Endothelial cell of umbilical vein (primary cell): ENCODE data around the gene TLE4.

ENCODE experiments used
- EZH2 ChIP-seq: IDR thresholded peaks from 2 replicates; pipeline ENCODE4 v1.6.1; 2012; ENCODE audit warnings: borderline replicate concordance, low read depth, mild to moderate bottlenecking, moderate library complexity, low read length, inconsistent platforms; ENCODE audit not compliant: severe bottlenecking
- FOS ChIP-seq: IDR thresholded peaks from 2 replicates; pipeline ENCODE4 v1.6.1; 2011; ENCODE audit warnings: mild to moderate bottlenecking, low read length, moderate library complexity, borderline replicate concordance; ENCODE audit not compliant: insufficient read depth
- JUN ChIP-seq: IDR thresholded peaks from 2 replicates; pipeline ENCODE4 v1.6.1; 2011; ENCODE audit warnings: borderline replicate concordance, low read depth; ENCODE audit not compliant: insufficient read length, insufficient read depth
- MYC ChIP-seq: IDR thresholded peaks from one replicate; pipeline ENCODE4 v1.6.1; 2011; ENCODE audit warnings: mild to moderate bottlenecking, low read depth, low read length
- POLR2A ChIP-seq: IDR thresholded peaks from 2 replicates; pipeline ENCODE4 v1.6.1; 2012; ENCODE audit warnings: low read depth, mild to moderate bottlenecking, control low read depth, low read length
- POLR2AphosphoS5 ChIP-seq: IDR thresholded peaks from 2 replicates; pipeline ENCODE4 v1.6.1; 2012; ENCODE audit warnings: low read depth, mild to moderate bottlenecking, control low read depth, low read length, moderate library complexity; ENCODE audit not compliant: insufficient read depth
- TF ChIP-seq, protein P1 (sequence below), 2 donors: IDR thresholded peaks; 1 replicate in 1 of 2; 2 replicates in 1 of 2; pipeline ENCODE4 v1.5.1; 2011; ENCODE audit warnings: low read length in 2 of 2, mild to moderate bottlenecking in 2 of 2, moderate library complexity in 2 of 2, control low read depth in 1 of 2, inconsistent platforms in 1 of 2, low read depth in 1 of 2; ENCODE audit not compliant: insufficient read depth in 1 of 2; ENCODE audit errors: extremely low read depth in 1 of 2

DNA sequence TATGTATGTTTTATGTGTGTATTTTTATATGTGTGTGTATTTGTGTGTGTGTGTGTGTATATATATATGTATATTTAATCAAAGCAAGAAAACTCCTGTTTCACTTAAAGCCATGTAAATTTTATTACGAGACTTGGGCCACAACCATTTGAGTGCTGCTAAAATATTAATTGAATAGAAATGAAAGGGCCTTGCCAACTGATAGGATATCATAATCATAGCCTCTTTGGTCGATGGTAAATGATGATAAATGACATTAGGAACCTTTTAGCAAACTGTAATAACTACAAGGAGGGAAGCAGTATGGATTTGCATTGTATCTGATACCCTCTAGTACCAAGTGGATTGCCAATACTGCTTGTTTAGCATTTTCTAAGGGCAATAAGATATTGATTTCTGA lies 7.9 kb downstream of the TLE4 start:
- TF ChIP-seq, protein P1, sequence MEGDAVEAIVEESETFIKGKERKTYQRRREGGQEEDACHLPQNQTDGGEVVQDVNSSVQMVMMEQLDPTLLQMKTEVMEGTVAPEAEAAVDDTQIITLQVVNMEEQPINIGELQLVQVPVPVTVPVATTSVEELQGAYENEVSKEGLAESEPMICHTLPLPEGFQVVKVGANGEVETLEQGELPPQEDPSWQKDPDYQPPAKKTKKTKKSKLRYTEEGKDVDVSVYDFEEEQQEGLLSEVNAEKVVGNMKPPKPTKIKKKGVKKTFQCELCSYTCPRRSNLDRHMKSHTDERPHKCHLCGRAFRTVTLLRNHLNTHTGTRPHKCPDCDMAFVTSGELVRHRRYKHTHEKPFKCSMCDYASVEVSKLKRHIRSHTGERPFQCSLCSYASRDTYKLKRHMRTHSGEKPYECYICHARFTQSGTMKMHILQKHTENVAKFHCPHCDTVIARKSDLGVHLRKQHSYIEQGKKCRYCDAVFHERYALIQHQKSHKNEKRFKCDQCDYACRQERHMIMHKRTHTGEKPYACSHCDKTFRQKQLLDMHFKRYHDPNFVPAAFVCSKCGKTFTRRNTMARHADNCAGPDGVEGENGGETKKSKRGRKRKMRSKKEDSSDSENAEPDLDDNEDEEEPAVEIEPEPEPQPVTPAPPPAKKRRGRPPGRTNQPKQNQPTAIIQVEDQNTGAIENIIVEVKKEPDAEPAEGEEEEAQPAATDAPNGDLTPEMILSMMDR (IDR thresholded peaks at IDR 0.05; ENCODE audit: extremely low read depth in 1 of 2, insufficient read depth in 1 of 2, low read depth in 1 of 2, low read length in 2 of 2) = no peak
- TF ChIP-seq POLR2A (no peak), MYC (no peak), POLR2AphosphoS5 (no peak), FOS (no peak), EZH2 (no peak), JUN (no peak)
